ENCODE data around the gene ZFYVE21. TPM values are rescaled to one million over a fixed set of nuclear protein-coding genes. Genes with fewer than 3 reads are reported as not detected.

Gene ZFYVE21
- total RNA-seq, 1 donor from 2014 or later = 48.1 TPM

GRCh38 chr14:103711516-103712431 is 3.8 kb upstream of the ZFYVE21 start:
- no peak for TF ChIP-seq CTCF (IDR thresholded peaks at IDR 0.05; ENCODE audit: unreplicated experiment)

GRCh38 chr14:103712633-103713247 is 2.9 kb upstream of the ZFYVE21 start:
- peaks cover 16% of the 10 kb centered on the region for H3K36me3 Mint-ChIP-seq (ENCODE audit: low read depth, unreplicated experiment)
- no peak overlapping the region for H3K4me3 Mint-ChIP-seq (ENCODE audit: unreplicated experiment)
- peaks cover 38% of the 10 kb centered on the region for H3K27me3 Mint-ChIP-seq (ENCODE audit: unreplicated experiment)
- DNase-seq (ENCODE audit: low spot score) = no peak
- H3K27ac Mint-ChIP-seq (ENCODE audit: unreplicated experiment) = peak overlapping the region; percentile 2
- no peak for TF ChIP-seq CTCF (IDR thresholded peaks at IDR 0.05; ENCODE audit: unreplicated experiment)
- no peaks in the 10 kb centered on the region for H3K9me3 Mint-ChIP-seq (ENCODE audit: unreplicated experiment)
- peaks cover 35% of the 10 kb centered on the region for H3K4me1 Mint-ChIP-seq (ENCODE audit: unreplicated experiment)

More at GRCh38 chr14:103711516-103712431, 3.8 kb upstream of the ZFYVE21 start:
- Mint-ChIP-seq H3K27me3 (ENCODE audit: unreplicated experiment) (peaks cover 34% of the 10 kb centered on the region), H3K4me1 (ENCODE audit: unreplicated experiment) (peaks cover 25% of the 10 kb centered on the region), H3K4me3 (ENCODE audit: unreplicated experiment) (peak overlapping the region; percentile 56), H3K27ac (ENCODE audit: unreplicated experiment) (no peak overlapping the region), H3K36me3 (ENCODE audit: low read depth, unreplicated experiment) (peaks cover 12% of the 10 kb centered on the region), H3K9me3 (ENCODE audit: unreplicated experiment) (no peaks in the 10 kb centered on the region)
- DNase-seq (ENCODE audit: low spot score) = no peak

- Mint-ChIP-seq H3K4me3 (ENCODE audit: unreplicated experiment) (no peak overlapping the region), H3K4me1 (ENCODE audit: unreplicated experiment) (peaks cover 39% of the 10 kb centered on the region), H3K27me3 (ENCODE audit: unreplicated experiment) (peaks cover 43% of the 10 kb centered on the region), H3K36me3 (ENCODE audit: low read depth, unreplicated experiment) (peaks cover 18% of the 10 kb centered on the region), H3K27ac (ENCODE audit: unreplicated experiment) (peak overlapping the region; percentile 54), H3K9me3 (ENCODE audit: unreplicated experiment) (no peaks in the 10 kb centered on the region)
- no peak for TF ChIP-seq CTCF (IDR thresholded peaks at IDR 0.05; ENCODE audit: unreplicated experiment)
- no peak for DNase-seq (ENCODE audit: low spot score)
Observed at GRCh38 chr14:103713304-103714062, 2.1 kb upstream of the ZFYVE21 start.

- Mint-ChIP-seq H3K27ac (ENCODE audit: unreplicated experiment) (peak overlapping the region; percentile 54), H3K27me3 (ENCODE audit: unreplicated experiment) (peaks cover 43% of the 10 kb centered on the region), H3K4me1 (ENCODE audit: unreplicated experiment) (peaks cover 35% of the 10 kb centered on the region), H3K4me3 (ENCODE audit: unreplicated experiment) (peak overlapping the region; percentile 71), H3K9me3 (ENCODE audit: unreplicated experiment) (no peaks in the 10 kb centered on the region), H3K36me3 (ENCODE audit: low read depth, unreplicated experiment) (peaks cover 17% of the 10 kb centered on the region)
- TF ChIP-seq CTCF (IDR thresholded peaks at IDR 0.05; ENCODE audit: unreplicated experiment) = no peak
- no peak for DNase-seq (ENCODE audit: low spot score)
Observed at GRCh38 chr14:103714063-103714724, 1.4 kb upstream of the ZFYVE21 start.
